ENCODE measurements around the gene SPPL2C. TPM values are rescaled to one million over a fixed set of nuclear protein-coding genes. Genes with fewer than 3 reads are reported as not detected.

Gene SPPL2C
- polyA plus RNA-seq, 1 donor (not counting 4 experiments of a cell fraction or from before 2014, with no cell fraction given), result not detected

DNA sequence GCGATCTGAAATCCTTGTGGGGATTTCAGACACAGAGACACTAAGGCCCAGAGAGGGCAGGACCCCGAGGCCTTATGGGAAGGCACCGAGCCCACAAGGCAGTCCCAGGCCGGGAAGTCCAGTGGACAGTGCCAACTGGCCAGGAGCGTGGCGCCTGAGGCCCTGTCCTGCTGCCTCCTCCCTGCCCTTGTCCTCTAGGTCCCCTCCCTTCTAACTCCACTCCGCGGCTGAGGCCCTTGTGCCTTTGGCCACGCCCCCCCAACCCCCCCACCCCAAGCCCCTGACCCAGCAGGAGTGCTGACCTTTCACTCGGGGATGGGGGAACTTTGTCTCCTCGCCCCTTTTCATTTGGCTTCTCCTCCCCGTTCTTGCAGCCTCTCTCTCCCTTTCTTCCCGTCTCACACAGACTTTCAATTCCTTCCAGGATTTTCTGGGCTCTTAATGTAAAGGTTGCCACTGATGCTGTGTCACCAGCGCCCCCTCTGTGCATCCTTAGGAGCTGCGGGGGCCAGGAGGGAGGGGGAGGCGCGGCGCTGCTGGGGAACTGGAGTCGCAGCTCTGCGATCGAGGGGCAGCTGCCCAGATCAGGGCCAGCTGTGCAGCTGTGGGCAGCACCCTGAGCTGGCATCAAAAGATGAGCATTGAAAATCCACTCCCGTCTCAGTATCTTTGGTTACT lies 31.5 kb upstream of the SPPL2C start:
- no peak overlapping the region for H3K4me2 ChIP-seq (ENCODE audit: control insufficient read depth, extremely low read depth, insufficient read depth, low read depth, low read length)
- H3K27ac ChIP-seq (ENCODE audit: control insufficient read depth, insufficient read depth, low read length), result no peak overlapping the region
- no peaks in the 10 kb centered on the region for H3K79me2 ChIP-seq (ENCODE audit: control insufficient read depth, insufficient read depth, low read length)
- no peaks in the 10 kb centered on the region for H3K9me3 ChIP-seq (ENCODE audit: control insufficient read depth, low read depth, low read length)
- H3K9me1 ChIP-seq (ENCODE audit: control insufficient read depth, extremely low read depth, insufficient read depth, low read length), result no peaks in the 10 kb centered on the region
- FAIRE-seq (no peak), DNase-seq (ENCODE audit: low read depth, low spot score) (no peak)
- H2AFZ ChIP-seq (ENCODE audit: control insufficient read depth, low read length), result no peak overlapping the region
- TF ChIP-seq, protein P1, sequence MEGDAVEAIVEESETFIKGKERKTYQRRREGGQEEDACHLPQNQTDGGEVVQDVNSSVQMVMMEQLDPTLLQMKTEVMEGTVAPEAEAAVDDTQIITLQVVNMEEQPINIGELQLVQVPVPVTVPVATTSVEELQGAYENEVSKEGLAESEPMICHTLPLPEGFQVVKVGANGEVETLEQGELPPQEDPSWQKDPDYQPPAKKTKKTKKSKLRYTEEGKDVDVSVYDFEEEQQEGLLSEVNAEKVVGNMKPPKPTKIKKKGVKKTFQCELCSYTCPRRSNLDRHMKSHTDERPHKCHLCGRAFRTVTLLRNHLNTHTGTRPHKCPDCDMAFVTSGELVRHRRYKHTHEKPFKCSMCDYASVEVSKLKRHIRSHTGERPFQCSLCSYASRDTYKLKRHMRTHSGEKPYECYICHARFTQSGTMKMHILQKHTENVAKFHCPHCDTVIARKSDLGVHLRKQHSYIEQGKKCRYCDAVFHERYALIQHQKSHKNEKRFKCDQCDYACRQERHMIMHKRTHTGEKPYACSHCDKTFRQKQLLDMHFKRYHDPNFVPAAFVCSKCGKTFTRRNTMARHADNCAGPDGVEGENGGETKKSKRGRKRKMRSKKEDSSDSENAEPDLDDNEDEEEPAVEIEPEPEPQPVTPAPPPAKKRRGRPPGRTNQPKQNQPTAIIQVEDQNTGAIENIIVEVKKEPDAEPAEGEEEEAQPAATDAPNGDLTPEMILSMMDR (optimal IDR thresholded peaks at IDR 0.05 in 1 of 3, IDR thresholded peaks at IDR 0.05 in 1 of 3, conservative IDR thresholded peaks at IDR 0.05 in 1 of 3; ENCODE audit: extremely low read depth in 1 of 3, insufficient read depth in 2 of 3, low read length in 3 of 3), result peak in 1 of 3 experiments; percentile 13
- no peak for TF ChIP-seq EZH2 (IDR thresholded peaks at IDR 0.05; ENCODE audit: low read length)
- H3K36me3 ChIP-seq (ENCODE audit: control insufficient read depth in 2 of 2, extremely low read depth in 1 of 2, insufficient read depth in 2 of 2, low read length in 2 of 2), result no peaks in the 10 kb centered on the region
- no peaks in the 10 kb centered on the region for H4K20me1 ChIP-seq (ENCODE audit: control insufficient read depth, extremely low read depth, insufficient read depth, low read length)
- no peak overlapping the region for H3K9ac ChIP-seq (ENCODE audit: control insufficient read depth, extremely low read depth, insufficient read depth, low read length)
- no peak overlapping the region for H3K4me3 ChIP-seq (ENCODE audit: control insufficient read depth in 2 of 3, extremely low read depth in 1 of 3, insufficient read depth in 2 of 3, low read depth in 1 of 3, low read length in 3 of 3)
- dilution Hi-C loops (cut with MboI; ENCODE audit: extremely low pct_ligation_motif_present, low sequenced_read_pairs), result no loop called here
- peaks cover 5% of the 10 kb centered on the region for H3K27me3 ChIP-seq (ENCODE audit: control insufficient read depth, extremely low read depth, insufficient read depth, low read length)
- no peaks in the 10 kb centered on the region for H3K4me1 ChIP-seq (ENCODE audit: control insufficient read depth, extremely low read depth, insufficient read depth, low read length)

DNA sequence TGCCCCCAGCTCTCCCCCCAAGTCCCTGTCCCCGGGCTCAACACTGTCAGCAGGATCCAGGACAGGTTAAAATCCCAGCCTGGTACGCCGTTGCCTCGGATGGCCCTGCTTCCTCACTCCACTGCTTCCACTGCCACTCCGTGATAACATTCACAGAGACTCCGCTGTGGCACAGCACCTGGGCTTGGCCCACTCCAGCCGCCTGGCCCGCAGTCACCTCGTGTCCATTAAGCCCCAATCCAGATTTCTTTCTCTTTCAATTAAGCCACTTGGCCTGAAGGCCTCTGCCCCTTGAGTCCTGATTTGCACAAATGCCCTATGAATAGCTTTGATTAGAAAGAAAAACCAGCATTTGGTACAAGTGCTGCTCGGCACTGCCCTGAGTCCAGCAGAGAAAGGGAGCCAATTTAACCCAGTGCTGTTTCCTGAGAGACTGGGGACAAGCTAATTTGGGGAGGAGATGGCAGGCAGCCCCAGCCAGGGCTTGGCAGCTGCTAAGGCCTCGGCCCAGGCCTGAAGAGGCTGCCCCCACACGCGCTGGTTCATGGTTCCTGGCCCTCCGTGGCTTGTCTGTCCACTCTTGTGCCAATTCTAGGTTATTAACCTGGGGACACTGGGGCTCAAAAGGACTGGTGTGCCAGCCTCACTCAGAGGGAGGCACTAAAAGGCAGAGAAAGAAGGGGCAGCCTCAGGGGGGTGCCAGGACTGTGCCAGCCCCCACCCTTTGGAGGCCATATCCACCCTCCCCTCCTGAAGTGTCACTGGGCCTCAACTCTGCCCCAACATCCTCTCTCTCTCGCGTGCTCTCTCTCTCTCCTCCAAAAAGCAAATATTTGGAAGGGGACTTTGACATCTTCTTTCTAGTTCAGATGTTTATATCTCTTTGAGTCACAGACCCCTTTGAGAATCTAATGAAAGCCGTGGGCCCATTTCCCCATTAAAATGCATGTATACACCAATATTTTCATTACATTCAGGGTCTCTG lies 29.8 kb upstream of the SPPL2C start:
- FAIRE-seq (no peak), DNase-seq (ENCODE audit: low read depth, low spot score) (no peak)
- dilution Hi-C loops (cut with MboI; ENCODE audit: extremely low pct_ligation_motif_present, low sequenced_read_pairs), result no loop called here

More for the DNA sequence above, 29.8 kb upstream of the SPPL2C start:
- H3K9ac ChIP-seq (ENCODE audit: control insufficient read depth, extremely low read depth, insufficient read depth, low read length), result no peak overlapping the region
- no peaks in the 10 kb centered on the region for H3K4me1 ChIP-seq (ENCODE audit: control insufficient read depth, extremely low read depth, insufficient read depth, low read length)
- peaks cover 6% of the 10 kb centered on the region for H3K27me3 ChIP-seq (ENCODE audit: control insufficient read depth, extremely low read depth, insufficient read depth, low read length)
- H3K4me2 ChIP-seq (ENCODE audit: control insufficient read depth, extremely low read depth, insufficient read depth, low read depth, low read length), result no peak overlapping the region
- H3K9me1 ChIP-seq (ENCODE audit: control insufficient read depth, extremely low read depth, insufficient read depth, low read length), result no peaks in the 10 kb centered on the region
- no peak overlapping the region for H3K4me3 ChIP-seq (ENCODE audit: control insufficient read depth in 2 of 3, extremely low read depth in 1 of 3, insufficient read depth in 2 of 3, low read depth in 1 of 3, low read length in 3 of 3)
- no peaks in the 10 kb centered on the region for H4K20me1 ChIP-seq (ENCODE audit: control insufficient read depth, extremely low read depth, insufficient read depth, low read length)
- no peaks in the 10 kb centered on the region for H3K36me3 ChIP-seq (ENCODE audit: control insufficient read depth in 2 of 2, extremely low read depth in 1 of 2, insufficient read depth in 2 of 2, low read length in 2 of 2)
- no peak for TF ChIP-seq EZH2 (IDR thresholded peaks at IDR 0.05; ENCODE audit: low read length)
- TF ChIP-seq, protein P1 (optimal IDR thresholded peaks at IDR 0.05 in 1 of 3, IDR thresholded peaks at IDR 0.05 in 1 of 3, conservative IDR thresholded peaks at IDR 0.05 in 1 of 3; ENCODE audit: extremely low read depth in 1 of 3, insufficient read depth in 2 of 3, low read length in 3 of 3), result no peak
- no peaks in the 10 kb centered on the region for H3K79me2 ChIP-seq (ENCODE audit: control insufficient read depth, insufficient read depth, low read length)
- H3K9me3 ChIP-seq (ENCODE audit: control insufficient read depth, low read depth, low read length), result no peaks in the 10 kb centered on the region
- no peak overlapping the region for H3K27ac ChIP-seq (ENCODE audit: control insufficient read depth, insufficient read depth, low read length)
- no peak overlapping the region for H2AFZ ChIP-seq (ENCODE audit: control insufficient read depth, low read length)
